BLaER1 treated with 17β-estradiol and CSF1 and Interleukin-3, amounts not matched to agents 10 nM and 100 nM (cell line): ENCODE results near the gene C1orf116.

Experiments used
- H3K27ac ChIP-seq, 11 experiments: shearing (Covaris generic); formaldehyde crosslinking; 2 replicates each; pipeline ENCODE4 v1.8.1; 2022
- H3K27me3 ChIP-seq, 11 experiments: shearing (Covaris generic); formaldehyde crosslinking; 2 replicates each; pipeline ENCODE4 v1.8.1; 2022
- H3K36me3 ChIP-seq, 11 experiments: shearing (Covaris generic); formaldehyde crosslinking; 2 replicates each; pipeline ENCODE4 v1.8.1; 2022
- H3K4me1 ChIP-seq, 10 experiments: shearing (Covaris generic); formaldehyde crosslinking; 2 replicates each; pipeline ENCODE4 v1.8.1; 2022
- H3K4me2 ChIP-seq, 11 experiments: shearing (Covaris generic); formaldehyde crosslinking; 2 replicates each; pipeline ENCODE4 v1.8.1; 2022
- H3K4me3 ChIP-seq, 10 experiments: shearing (Covaris generic); formaldehyde crosslinking; 2 replicates each; pipeline ENCODE4 v1.8.1; 2022
- H3K9ac ChIP-seq, 11 experiments: shearing (Covaris generic); formaldehyde crosslinking; 2 replicates each; pipeline ENCODE4 v1.8.1; 2022
- H3K9me3 ChIP-seq, 11 experiments: shearing (Covaris generic); formaldehyde crosslinking; replicated peaks in 1 of 11; 2 replicates each; pipeline ENCODE4 v1.8.1; 2022
- H4K20me1 ChIP-seq, 11 experiments: shearing (Covaris generic); formaldehyde crosslinking; 2 replicates each; pipeline ENCODE4 v1.8.1; 2022
- Cebpa-rat ChIP-seq, 11 experiments: shearing (Covaris generic); IDR thresholded peaks; 2 replicates each; pipeline ENCODE4 v1.8.1; 2022

C1orf116 gene

DNA sequence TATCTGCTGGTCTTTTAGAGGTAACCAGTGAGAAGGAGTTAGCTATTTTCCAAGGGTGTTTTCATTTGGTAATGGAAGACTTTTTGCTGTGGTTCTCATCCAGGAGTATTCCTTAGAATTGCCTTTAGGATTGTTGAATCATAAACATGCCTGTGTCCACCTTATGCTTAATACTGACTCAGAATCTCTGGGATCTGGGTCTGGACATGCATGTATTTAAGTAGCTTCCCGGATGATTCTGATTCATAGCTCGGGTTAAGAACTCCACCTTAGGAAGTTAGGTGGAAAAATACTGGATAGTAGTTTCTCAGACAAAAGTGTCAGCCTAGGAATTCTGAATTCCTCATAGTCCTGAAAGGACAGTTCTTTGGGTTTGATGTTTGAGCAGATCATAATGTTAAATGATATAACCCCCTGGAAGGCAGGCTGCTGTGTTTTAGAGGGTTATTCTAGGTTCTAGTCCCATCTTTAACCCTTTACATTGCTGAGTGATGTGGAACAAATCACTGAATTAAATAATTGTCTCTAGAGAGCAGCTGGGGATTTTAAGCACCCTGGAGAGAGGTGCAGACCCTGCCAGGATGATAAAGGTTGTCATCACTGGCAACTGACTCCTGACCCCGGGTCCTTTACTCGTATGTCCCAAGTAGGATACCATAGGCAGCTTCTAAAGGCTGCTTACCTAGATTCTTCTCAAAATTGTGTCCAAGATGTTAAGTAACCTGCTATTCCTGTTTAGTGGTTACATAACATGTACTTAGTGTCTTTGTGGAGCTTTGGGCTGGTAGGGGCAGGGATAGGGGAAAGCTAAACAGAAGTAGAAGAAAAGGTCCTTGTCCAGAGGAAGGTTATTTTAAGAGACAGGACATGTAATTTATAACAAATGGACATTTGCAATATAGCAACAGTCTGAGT, 41.6 kb upstream of the C1orf116 start:
- H3K4me1 ChIP-seq: peaks cover 8 to 16% (median 12%) of the 10 kb centered on the region in 10 experiments; a peak in 18 of 20 replicates
- no peaks in the 10 kb centered on the region for H4K20me1 ChIP-seq
- no peak for TF ChIP-seq Cebpa-rat (IDR thresholded peaks at IDR 0.05)
- no peak overlapping the region for H3K9ac ChIP-seq
- H3K27me3 ChIP-seq: no peaks in the 10 kb centered on the region
- H3K9me3 ChIP-seq: no peaks in the 10 kb centered on the region
- H3K27ac ChIP-seq: no peak overlapping the region
- no peak overlapping the region for H3K4me3 ChIP-seq
- H3K4me2 ChIP-seq: no peak overlapping the region
- H3K36me3 ChIP-seq: no peaks in the 10 kb centered on the region

DNA sequence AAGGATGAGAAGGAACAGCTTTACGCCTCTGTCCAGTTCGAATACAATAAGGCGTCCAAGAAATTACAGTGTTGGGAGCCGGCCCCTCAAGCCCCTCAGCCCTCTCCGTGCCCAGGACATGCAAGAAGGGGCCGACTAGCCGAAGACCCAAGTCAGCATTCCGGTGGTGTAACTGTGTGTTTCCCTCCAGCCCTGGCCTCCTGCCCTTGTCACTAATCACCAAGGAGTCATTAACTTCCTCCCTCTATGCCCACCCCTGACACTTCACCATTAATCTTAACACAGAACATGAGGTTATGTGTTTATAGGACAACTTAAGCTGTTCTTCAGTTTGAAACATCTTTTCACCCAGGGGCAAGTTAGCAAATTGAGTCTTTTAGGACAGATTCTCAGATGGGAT, 39.7 kb upstream of the C1orf116 start:
- Histone ChIP-seq H3K27ac (no peak overlapping the region), H3K4me3 (no peak overlapping the region), H3K9ac (no peak overlapping the region), H3K4me2 (no peak overlapping the region), H3K9me3 (no peaks in the 10 kb centered on the region), H3K27me3 (no peaks in the 10 kb centered on the region), H3K36me3 (no peaks in the 10 kb centered on the region), H4K20me1 (no peaks in the 10 kb centered on the region), H3K4me1 (peaks cover 8 to 16% (median 12%) of the 10 kb centered on the region in 10 experiments; a peak in 18 of 20 replicates)
- TF ChIP-seq Cebpa-rat (IDR thresholded peaks at IDR 0.05): no peak

DNA sequence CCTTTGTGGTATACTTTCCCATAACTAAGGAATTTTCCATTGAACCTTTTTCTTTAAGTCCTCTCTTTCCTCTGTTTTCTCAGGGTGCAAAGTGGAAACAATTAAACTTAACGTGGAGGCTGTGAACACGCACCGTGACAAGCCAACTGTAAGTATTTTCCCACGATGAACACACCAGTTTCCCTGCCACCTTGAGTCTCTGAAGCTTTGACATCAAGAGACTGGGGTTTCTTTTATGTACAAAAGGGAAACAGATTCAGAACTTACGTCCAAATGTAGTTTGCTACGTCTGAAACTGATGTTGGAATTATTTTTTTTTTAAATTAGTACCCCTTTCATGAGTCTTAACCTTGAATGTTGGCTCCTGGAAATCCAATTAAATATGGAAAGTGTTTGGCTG, 38.9 kb upstream of the C1orf116 start:
- Histone ChIP-seq H3K27ac (no peak overlapping the region), H3K4me2 (peak overlapping the region; percentile 25 to 61 (median 35); a peak in 12 of 22 replicates), H3K9ac (no peak overlapping the region), H3K9me3 (no peaks in the 10 kb centered on the region), H4K20me1 (no peaks in the 10 kb centered on the region), H3K4me3 (no peak overlapping the region), H3K27me3 (no peaks in the 10 kb centered on the region), H3K4me1 (peaks cover 8 to 16% (median 12%) of the 10 kb centered on the region in 10 experiments; a peak in 18 of 20 replicates), H3K36me3 (no peaks in the 10 kb centered on the region)
- no peak for TF ChIP-seq Cebpa-rat (IDR thresholded peaks at IDR 0.05)

DNA sequence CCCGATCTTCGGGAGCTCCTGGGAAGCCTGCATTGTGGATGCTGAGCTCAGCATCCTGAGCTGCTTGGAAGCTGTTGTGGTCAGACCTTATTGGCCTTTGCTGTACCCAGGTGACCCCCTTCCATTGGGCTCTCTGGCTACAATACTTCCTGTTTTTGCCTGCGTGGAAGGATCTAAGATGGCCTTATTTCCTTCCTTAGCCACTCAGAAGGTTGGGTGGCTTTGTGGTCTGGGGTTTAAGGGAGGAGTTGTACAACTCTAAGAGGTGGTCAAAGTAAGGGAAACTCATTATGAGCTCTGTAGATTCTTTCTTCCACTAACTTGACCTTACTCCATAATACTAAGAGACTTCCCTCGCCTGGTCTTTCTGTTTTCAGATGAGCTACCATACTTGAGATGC, 38.3 kb upstream of the C1orf116 start:
- TF ChIP-seq Cebpa-rat (IDR thresholded peaks at IDR 0.05): no peak
- peak overlapping the region; percentile 25 to 61 (median 35); a peak in 19 of 22 replicates for H3K4me2 ChIP-seq
- no peak overlapping the region for H3K27ac ChIP-seq
- H3K4me1 ChIP-seq: peaks cover 8 to 16% (median 12%) of the 10 kb centered on the region in 10 experiments; a peak in 18 of 20 replicates
- no peaks in the 10 kb centered on the region for H4K20me1 ChIP-seq
- no peak overlapping the region for H3K9ac ChIP-seq
- no peaks in the 10 kb centered on the region for H3K36me3 ChIP-seq
- no peaks in the 10 kb centered on the region for H3K27me3 ChIP-seq
- no peaks in the 10 kb centered on the region for H3K9me3 ChIP-seq
- no peak overlapping the region for H3K4me3 ChIP-seq

DNA sequence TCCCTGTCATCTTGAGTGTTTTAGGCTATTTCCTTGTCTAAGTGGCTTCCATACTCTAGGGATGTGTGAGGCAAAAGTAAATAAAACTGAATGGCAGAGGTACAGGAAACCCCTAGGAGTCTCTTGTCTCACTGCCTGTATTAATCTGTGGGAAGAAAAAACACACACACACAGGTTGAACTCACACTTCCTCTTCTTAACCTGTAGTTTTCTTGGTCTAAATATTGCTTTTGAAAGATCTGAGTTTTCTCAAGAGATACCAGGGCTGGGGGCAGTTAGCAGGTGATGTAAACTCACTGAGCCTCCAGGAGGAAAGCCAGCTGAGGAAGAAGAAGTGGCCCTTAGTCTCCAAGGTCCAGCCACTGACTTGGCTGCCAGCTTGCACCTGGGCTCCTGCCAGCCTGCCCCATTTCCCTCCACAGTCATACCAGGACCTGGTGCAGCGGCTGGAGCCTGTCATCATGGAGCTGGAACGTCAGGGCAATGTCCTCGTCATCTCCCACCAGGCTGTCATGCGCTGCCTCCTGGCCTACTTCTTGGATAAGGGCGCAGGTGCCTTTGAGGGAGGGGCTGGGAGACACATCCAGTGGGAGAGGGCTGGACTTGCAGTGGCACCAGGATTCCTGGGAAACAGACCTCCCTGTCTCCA, 37.4 kb upstream of the C1orf116 start:
- Histone ChIP-seq H3K4me2 (peak overlapping the region in 5 of 11 experiments; percentile 25 to 61 (median 49); a peak in 7 of 22 replicates), H3K4me1 (peaks cover 8 to 16% (median 12%) of the 10 kb centered on the region in 10 experiments; a peak in 18 of 20 replicates), H3K9ac (no peak overlapping the region)

DNA sequence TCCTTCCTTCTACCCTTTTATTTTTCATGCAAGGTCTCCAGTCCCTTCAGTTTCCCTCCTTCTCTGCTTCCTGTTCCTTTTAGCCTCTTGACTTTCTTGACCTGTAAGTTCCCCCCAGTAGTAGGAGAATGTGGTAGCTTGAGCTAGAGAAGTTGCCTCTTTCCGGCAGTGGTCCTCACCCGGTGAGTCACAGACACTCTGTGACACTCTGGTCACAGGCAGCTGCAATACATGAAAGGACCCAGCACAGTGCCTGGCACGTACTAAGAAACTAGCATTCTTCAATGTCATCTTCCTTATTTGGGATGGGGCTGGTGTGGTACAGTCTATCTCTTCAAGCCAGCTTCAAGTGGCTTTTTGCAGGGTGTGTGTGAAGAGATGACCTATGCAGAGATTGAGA, 36.5 kb upstream of the C1orf116 start:
- Histone ChIP-seq H3K4me2 (no peak overlapping the region), H3K36me3 (no peaks in the 10 kb centered on the region), H3K4me1 (peaks cover 8 to 16% (median 12%) of the 10 kb centered on the region in 10 experiments; a peak in 18 of 20 replicates), H3K4me3 (no peak overlapping the region), H3K27me3 (no peaks in the 10 kb centered on the region), H3K9ac (no peak overlapping the region), H3K27ac (no peak overlapping the region), H4K20me1 (no peaks in the 10 kb centered on the region), H3K9me3 (no peaks in the 10 kb centered on the region)
- TF ChIP-seq Cebpa-rat (IDR thresholded peaks at IDR 0.05): no peak

More for the DNA sequence above, 37.4 kb upstream of the C1orf116 start:
- Histone ChIP-seq H3K4me3 (no peak overlapping the region), H3K27me3 (no peaks in the 10 kb centered on the region), H4K20me1 (no peaks in the 10 kb centered on the region), H3K36me3 (no peaks in the 10 kb centered on the region), H3K27ac (no peak overlapping the region), H3K9me3 (no peaks in the 10 kb centered on the region)
- no peak for TF ChIP-seq Cebpa-rat (IDR thresholded peaks at IDR 0.05)

DNA sequence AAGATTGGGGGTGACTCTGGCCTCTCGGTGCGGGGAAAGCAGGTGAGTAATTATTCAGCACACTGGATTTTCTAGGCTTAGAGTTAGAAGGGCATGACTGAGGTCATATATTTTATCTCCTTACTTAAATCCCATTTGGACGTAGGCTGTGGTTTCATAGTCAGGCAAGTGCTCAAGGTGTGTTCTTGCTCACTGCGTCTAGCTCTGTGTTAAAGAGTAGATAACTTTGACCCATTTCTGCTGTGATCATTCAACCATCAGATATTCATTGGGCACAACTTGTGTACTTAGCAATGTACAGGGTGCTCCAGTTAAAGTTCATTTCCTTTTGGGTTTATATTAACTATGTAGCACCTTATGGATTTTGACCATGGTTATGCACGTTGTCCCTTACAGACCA, 35.1 kb upstream of the C1orf116 start:
- TF ChIP-seq Cebpa-rat (IDR thresholded peaks at IDR 0.05): no peak
- Histone ChIP-seq H4K20me1 (no peaks in the 10 kb centered on the region), H3K9ac (no peak overlapping the region), H3K27ac (no peak overlapping the region), H3K4me2 (no peak overlapping the region), H3K36me3 (no peaks in the 10 kb centered on the region), H3K9me3 (no peaks in the 10 kb centered on the region), H3K4me3 (no peak overlapping the region), H3K4me1 (peaks cover 8 to 16% (median 12%) of the 10 kb centered on the region in 10 experiments; a peak in 18 of 20 replicates), H3K27me3 (no peaks in the 10 kb centered on the region)

DNA sequence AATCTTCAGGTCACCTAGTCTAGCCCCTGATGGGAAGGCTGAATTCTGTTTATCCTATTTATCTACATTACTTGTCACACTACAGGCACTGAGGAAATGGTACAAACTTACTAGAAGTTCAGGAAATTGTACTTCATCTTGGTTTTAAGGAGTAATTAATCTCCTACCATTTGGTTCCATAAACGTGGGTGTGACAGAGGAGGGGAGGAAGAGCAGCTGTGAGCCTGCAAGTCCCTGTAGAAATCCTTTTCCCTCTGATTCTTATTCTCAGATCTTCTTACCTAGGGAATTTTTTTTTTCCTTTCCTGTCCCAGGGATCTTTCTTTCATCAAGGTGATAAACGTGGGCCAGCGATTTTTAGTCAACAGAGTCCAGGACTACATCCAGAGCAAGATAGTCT, 34.6 kb upstream of the C1orf116 start:
- Histone ChIP-seq H3K4me1 (peaks cover 8 to 16% (median 12%) of the 10 kb centered on the region in 10 experiments; a peak in 18 of 20 replicates), H3K4me2 (no peak overlapping the region), H3K9me3 (no peaks in the 10 kb centered on the region), H3K4me3 (no peak overlapping the region), H3K27me3 (no peaks in the 10 kb centered on the region), H4K20me1 (no peaks in the 10 kb centered on the region), H3K27ac (no peak overlapping the region), H3K36me3 (no peaks in the 10 kb centered on the region), H3K9ac (no peak overlapping the region)
- TF ChIP-seq Cebpa-rat (IDR thresholded peaks at IDR 0.05): no peak

DNA sequence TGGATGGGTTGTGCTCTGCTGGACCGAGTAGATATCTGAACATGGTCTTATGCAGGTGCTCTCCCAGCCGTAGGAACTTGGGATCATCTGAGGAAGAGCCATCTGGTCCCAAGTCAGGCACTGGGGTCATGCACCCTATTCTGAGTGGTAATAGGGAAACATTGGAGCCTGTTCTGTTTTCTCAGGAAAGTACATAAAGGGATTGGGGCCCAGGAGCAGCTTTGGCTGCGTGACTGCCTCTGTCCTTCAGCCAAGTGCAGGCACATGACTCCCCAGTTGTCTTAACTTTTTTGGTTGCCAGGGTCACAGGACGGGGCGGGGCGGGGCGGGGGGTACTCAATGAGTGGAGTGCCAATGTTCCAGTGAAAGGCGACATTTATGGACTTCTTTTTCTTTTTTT, 32.0 kb upstream of the C1orf116 start:
- no peaks in the 10 kb centered on the region for H3K36me3 ChIP-seq
- no peaks in the 10 kb centered on the region for H3K27me3 ChIP-seq
- H3K27ac ChIP-seq: no peak overlapping the region
- no peak overlapping the region for H3K4me3 ChIP-seq
- H3K9ac ChIP-seq: no peak overlapping the region
- H3K4me1 ChIP-seq: no peaks in the 10 kb centered on the region
- no peak overlapping the region for H3K4me2 ChIP-seq
- no peaks in the 10 kb centered on the region for H4K20me1 ChIP-seq
- no peak for TF ChIP-seq Cebpa-rat (IDR thresholded peaks at IDR 0.05)
- no peaks in the 10 kb centered on the region for H3K9me3 ChIP-seq
